Measurements from ENCODE around the gene FBRSL1. TPM values are rescaled to one million over a fixed set of nuclear protein-coding genes. Genes with fewer than 3 reads are reported as not detected.

FBRSL1 gene
- total RNA-seq, 1 experiment from 2014 or later = 15.7 TPM

GRCh38 chr12:132510746-132511477 lies 21.0 kb downstream of the FBRSL1 start:
- H3K27ac ChIP-seq = no peak overlapping the region
- no peaks in the 10 kb centered on the region for H3K4me1 ChIP-seq
- H3K27me3 ChIP-seq = no peaks in the 10 kb centered on the region
- DNase-seq = no peak
- no peaks in the 10 kb centered on the region for H3K36me3 ChIP-seq
- H3K4me3 ChIP-seq = no peak overlapping the region
- H3K9me3 ChIP-seq (replicated peaks) = no peaks in the 10 kb centered on the region

- H3K9me3 ChIP-seq (replicated peaks) = no peaks in the 10 kb centered on the region
- no peak overlapping the region for H3K4me3 ChIP-seq
- no peak for DNase-seq
- H3K27ac ChIP-seq = no peak overlapping the region
- no peaks in the 10 kb centered on the region for H3K36me3 ChIP-seq
- no peaks in the 10 kb centered on the region for H3K4me1 ChIP-seq
- H3K27me3 ChIP-seq = no peaks in the 10 kb centered on the region
Observed at GRCh38 chr12:132511516-132512196, 21.7 kb downstream of the FBRSL1 start.

DNA sequence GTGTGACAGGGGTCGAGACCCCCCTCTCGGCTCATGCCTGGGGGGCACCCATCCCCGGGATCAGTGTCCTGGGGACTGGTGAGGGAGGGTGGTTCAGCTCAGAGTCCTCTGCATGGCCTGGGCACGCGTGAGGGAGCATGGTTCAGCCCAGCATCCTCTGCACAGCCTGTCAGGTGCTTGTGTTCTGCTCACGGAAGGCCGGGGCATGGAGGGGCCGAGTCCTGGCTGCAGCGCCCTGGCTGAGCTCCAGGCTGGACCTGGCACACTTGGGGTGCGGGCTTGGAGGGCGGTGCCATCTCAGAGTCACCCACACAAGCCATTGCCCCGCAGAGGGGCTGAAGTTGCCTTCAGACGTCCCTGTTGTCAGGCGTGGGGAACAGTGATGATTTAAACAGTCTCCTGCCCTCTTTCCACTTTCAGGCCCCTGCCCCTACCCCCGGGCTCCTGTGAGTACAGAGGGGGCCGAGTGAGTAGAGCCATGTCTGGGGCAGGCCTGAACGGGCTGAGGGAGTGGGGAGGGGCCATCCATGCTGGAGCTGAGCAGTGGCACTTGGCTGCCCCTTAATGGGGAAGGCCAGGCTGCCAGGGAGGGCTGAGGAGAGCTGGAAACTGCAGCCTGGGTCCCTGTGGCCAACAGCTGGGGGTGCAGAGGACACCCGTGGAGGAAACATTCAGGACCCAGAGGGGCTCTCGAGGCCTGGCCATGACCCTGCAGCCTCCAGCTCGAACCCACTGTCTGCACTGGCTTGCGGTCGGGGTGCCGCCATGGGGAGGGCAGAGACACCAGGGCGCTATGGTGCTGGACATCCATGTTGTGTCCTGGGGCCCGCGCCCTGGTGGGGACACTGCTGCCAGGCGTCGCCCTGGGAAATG lies 22.5 kb downstream of the FBRSL1 start:
- no peaks in the 10 kb centered on the region for H3K9me3 ChIP-seq (replicated peaks)
- no peaks in the 10 kb centered on the region for H3K36me3 ChIP-seq
- H3K4me3 ChIP-seq = no peak overlapping the region
- DNase-seq = no peak
- H3K27me3 ChIP-seq = no peaks in the 10 kb centered on the region
- no peaks in the 10 kb centered on the region for H3K4me1 ChIP-seq
- no peak overlapping the region for H3K27ac ChIP-seq

- no peak for DNase-seq
- H3K36me3 ChIP-seq = no peaks in the 10 kb centered on the region
- H3K4me3 ChIP-seq = no peak overlapping the region
- H3K9me3 ChIP-seq (replicated peaks) = no peaks in the 10 kb centered on the region
- H3K27me3 ChIP-seq = no peaks in the 10 kb centered on the region
- H3K4me1 ChIP-seq = no peaks in the 10 kb centered on the region
- H3K27ac ChIP-seq = no peak overlapping the region
Observed at GRCh38 chr12:132513070-132513398, 23.1 kb downstream of the FBRSL1 start.

GRCh38 chr12:132513458-132514135 lies 23.6 kb downstream of the FBRSL1 start:
- no peaks in the 10 kb centered on the region for H3K27me3 ChIP-seq

DNA sequence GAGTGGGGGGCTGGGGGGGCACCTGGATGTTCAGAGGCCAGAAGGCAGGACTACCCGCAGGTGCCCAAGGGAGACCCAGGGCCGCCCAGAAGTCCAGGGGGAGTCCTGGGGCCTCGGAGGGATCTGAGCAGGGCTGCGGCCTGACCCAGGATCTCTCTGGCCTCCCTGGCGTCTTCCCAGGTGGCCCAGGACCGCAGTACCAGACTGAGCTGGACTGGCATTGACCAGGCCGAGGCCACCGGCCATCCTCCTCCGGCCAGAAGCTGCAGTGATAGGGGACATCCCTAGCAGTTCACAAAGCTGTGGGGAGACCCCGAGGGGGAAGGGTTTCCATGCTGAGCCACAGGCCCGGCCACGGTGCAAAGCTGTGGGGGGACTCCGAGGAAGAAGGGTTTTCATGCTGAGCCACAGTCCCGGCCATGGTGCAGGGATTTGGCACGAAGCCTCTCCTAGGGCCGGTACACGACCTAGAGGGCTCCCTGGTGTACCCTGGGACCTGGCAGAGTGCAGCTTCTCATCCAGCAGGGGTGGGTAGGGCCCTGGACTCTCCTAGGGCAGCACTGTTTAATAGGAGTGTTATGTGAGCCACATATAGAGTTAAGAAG lies 24.4 kb downstream of the FBRSL1 start:
- Histone ChIP-seq H3K4me3 (no peak overlapping the region), H3K36me3 (no peaks in the 10 kb centered on the region), H3K27me3 (no peaks in the 10 kb centered on the region), H3K27ac (no peak overlapping the region), H3K9me3 (replicated peaks) (no peaks in the 10 kb centered on the region), H3K4me1 (no peaks in the 10 kb centered on the region)
- no peak for DNase-seq

More at GRCh38 chr12:132513458-132514135, 23.6 kb downstream of the FBRSL1 start:
- H3K4me1 ChIP-seq = no peaks in the 10 kb centered on the region
- no peak overlapping the region for H3K4me3 ChIP-seq
- no peak overlapping the region for H3K27ac ChIP-seq
- no peak for DNase-seq
- H3K36me3 ChIP-seq = no peaks in the 10 kb centered on the region
- no peaks in the 10 kb centered on the region for H3K9me3 ChIP-seq (replicated peaks)

DNA sequence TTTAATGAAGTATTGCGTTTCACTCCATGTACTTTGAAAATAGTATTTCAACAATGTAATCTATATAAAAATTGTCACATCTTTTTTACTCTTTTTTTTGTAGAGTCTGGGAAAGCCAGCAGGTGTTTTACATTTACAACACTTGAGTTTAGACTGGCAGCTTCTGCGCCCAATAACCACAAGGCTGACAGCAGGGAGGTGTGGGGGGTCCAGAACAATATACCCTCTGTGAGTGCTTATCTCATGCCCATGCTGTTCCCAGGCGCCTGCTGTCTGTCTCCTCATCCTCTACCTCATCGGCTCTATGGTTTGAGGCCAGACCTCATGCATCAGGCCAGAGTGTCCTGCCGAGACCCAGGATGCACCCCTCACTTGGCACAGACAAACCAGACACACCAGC lies 24.9 kb downstream of the FBRSL1 start:
- no peaks in the 10 kb centered on the region for H3K27me3 ChIP-seq
- H3K9me3 ChIP-seq (replicated peaks) = no peaks in the 10 kb centered on the region
- no peaks in the 10 kb centered on the region for H3K36me3 ChIP-seq
- H3K4me1 ChIP-seq = no peaks in the 10 kb centered on the region
- no peak overlapping the region for H3K27ac ChIP-seq
- no peak overlapping the region for H3K4me3 ChIP-seq
- DNase-seq = no peak

- H3K27ac ChIP-seq = no peak overlapping the region
- no peak for DNase-seq
- no peaks in the 10 kb centered on the region for H3K9me3 ChIP-seq (replicated peaks)
- no peaks in the 10 kb centered on the region for H3K4me1 ChIP-seq
- no peaks in the 10 kb centered on the region for H3K27me3 ChIP-seq
- H3K36me3 ChIP-seq = no peaks in the 10 kb centered on the region
- no peak overlapping the region for H3K4me3 ChIP-seq
Observed at GRCh38 chr12:132516095-132517012, 26.4 kb downstream of the FBRSL1 start.

- no peak for DNase-seq
- H3K27me3 ChIP-seq = no peaks in the 10 kb centered on the region
- H3K27ac ChIP-seq = no peak overlapping the region
- no peaks in the 10 kb centered on the region for H3K36me3 ChIP-seq
- H3K9me3 ChIP-seq (replicated peaks) = no peaks in the 10 kb centered on the region
- no peak overlapping the region for H3K4me3 ChIP-seq
- H3K4me1 ChIP-seq = no peaks in the 10 kb centered on the region
Observed at GRCh38 chr12:132517013-132517739, 27.2 kb downstream of the FBRSL1 start.

GRCh38 chr12:132517740-132518100 lies 27.8 kb downstream of the FBRSL1 start:
- Histone ChIP-seq H3K27me3 (no peaks in the 10 kb centered on the region), H3K4me3 (no peak overlapping the region), H3K9me3 (replicated peaks) (no peaks in the 10 kb centered on the region), H3K36me3 (no peaks in the 10 kb centered on the region), H3K27ac (no peak overlapping the region), H3K4me1 (no peaks in the 10 kb centered on the region)
- DNase-seq = no peak

DNA sequence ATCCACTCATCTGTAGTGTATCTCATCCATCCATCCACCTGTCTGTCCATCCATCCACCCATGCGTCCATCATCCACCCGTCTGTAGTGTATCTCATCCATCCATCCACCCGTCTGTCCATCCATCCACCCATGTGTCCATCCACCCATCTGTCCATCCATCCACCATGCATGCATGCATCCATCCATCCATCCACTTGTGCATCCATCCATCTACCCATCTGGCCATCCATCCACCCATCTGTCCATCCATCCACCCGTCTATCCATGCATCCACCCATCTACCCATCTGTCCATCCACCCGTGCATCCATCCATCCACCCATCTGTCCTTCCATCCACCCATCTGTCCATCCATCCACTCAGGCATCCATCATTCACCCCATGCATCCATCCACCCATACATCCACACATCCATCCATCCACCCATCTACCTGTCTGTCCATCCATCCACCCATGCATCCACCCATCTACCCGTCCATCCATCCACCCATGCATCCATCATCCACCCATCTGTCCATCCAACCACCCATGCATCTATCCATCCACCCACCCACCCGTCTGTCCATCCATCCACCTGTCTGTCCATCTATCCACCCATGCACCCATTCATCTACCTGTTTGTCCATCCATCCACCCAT lies 28.5 kb downstream of the FBRSL1 start:
- Histone ChIP-seq H3K4me3 (no peak overlapping the region), H3K36me3 (no peaks in the 10 kb centered on the region)
- no peak for DNase-seq

DNA sequence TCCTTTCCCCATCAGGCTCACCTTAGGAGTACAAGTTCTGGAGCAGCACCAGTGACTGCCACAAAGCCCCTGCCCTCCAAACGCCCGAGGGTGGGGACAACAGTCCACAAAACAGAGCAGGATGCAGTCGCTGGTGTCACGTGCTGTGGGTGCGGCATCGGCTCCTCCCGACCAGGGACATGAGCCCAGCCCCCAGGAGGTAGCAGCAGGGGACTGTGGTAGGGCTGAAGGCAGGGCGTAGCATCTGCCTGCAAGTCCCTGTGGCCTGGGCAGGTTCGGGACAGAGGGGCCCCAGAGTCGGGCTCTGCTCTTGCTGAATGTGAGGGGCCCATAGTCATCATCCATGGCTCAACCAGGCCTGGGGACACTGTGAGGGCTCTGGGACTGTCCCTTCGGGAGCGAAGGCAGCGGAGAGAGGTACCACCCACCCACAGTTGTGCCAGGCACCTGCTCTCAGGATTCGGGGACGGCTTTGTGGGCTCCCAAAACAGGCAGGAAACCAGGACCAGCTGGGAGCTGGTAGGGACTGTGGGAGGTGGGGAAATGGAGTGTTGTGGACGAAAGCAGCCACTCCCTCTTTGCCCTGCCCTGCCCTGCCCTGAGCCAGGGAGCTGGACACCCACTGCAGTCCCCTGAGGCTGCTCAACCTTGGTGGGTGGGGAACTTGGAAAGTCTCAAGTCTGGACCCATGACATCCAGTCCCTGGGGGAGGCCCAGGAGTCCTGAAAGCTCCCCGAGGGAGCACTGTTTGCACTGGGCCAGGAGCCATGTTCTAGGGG lies 30.7 kb downstream of the FBRSL1 start:
- no peak overlapping the region for H3K4me3 ChIP-seq
- H3K36me3 ChIP-seq = no peaks in the 10 kb centered on the region
- H3K27ac ChIP-seq = no peak overlapping the region
- H3K9me3 ChIP-seq (replicated peaks) = no peaks in the 10 kb centered on the region
- H3K4me1 ChIP-seq = no peaks in the 10 kb centered on the region
- H3K27me3 ChIP-seq = no peaks in the 10 kb centered on the region
- no peak for DNase-seq

More for the DNA sequence above, 28.5 kb downstream of the FBRSL1 start:
- no peak overlapping the region for H3K27ac ChIP-seq
- no peaks in the 10 kb centered on the region for H3K9me3 ChIP-seq (replicated peaks)
- no peaks in the 10 kb centered on the region for H3K27me3 ChIP-seq
- no peaks in the 10 kb centered on the region for H3K4me1 ChIP-seq

All from SJCRH30 (cell line).